A673 (cell line): Measurements from ENCODE around the gene MEFV. TPM values are rescaled to one million over a fixed set of nuclear protein-coding genes. Genes with fewer than 3 reads are reported as not detected.

ENCODE experiments used
- BruUV-seq: library from RNA; stranded (reverse); fragments of 400-500 nt; replicated peaks from 2 replicates; lab custom pipeline; 2021; lab: Mats Ljungman, UMichigan
- CTCF ChIA-PET: fragments of 300-600 bp; sonication (Branson Sonifier 250); formaldehyde crosslinking; loops from one replicate; lab custom pipeline; 2022; ENCODE audit warnings: antibody characterized with exemption; lab: Charles Lee
- POLR2A ChIA-PET: fragments of 300-600 bp; sonication (Branson Sonifier 250); formaldehyde crosslinking; loops from one replicate; lab custom pipeline; 2022; ENCODE audit warnings: antibody characterized with exemption; ENCODE audit not compliant: low non-redundant PET; lab: Charles Lee
- DNase-seq: peaks from one replicate; pipeline ENCODE4 v3.0.0-alpha.2; 2015; ENCODE audit warnings: low spot score
- H3K27ac ChIP-seq: fragments of 200-600 bp; sonication (generic); 2 replicates; pipeline ENCODE4 v1.5.1; 2016; ENCODE audit warnings: mixed run types, low read depth, mild to moderate bottlenecking, mixed read lengths, antibody characterized with exemption, low read length; ENCODE audit not compliant: poor library complexity, severe bottlenecking
- H3K27me3 ChIP-seq: fragments of 200-600 bp; sonication (generic); replicated peaks from 2 replicates; pipeline ENCODE4 v1.6.1; 2017; ENCODE audit warnings: mixed run types, low read depth, mild to moderate bottlenecking, mixed read lengths, antibody characterized with exemption, low read length; ENCODE audit not compliant: insufficient read depth, poor library complexity
- H3K36me3 ChIP-seq: fragments of 200-600 bp; sonication (generic); 2 replicates; pipeline ENCODE4 v1.6.1; 2016; ENCODE audit warnings: mixed run types, mild to moderate bottlenecking, mixed read lengths, antibody characterized with exemption, low read length; ENCODE audit not compliant: insufficient read depth, poor library complexity, severe bottlenecking
- H3K4me1 ChIP-seq: fragments of 200-600 bp; sonication (generic); 2 replicates; pipeline ENCODE4 v1.6.1; 2017; ENCODE audit warnings: mixed run types, mild to moderate bottlenecking, mixed read lengths, antibody characterized with exemption, low read length; ENCODE audit not compliant: insufficient read depth, poor library complexity, severe bottlenecking
- H3K4me3 ChIP-seq: fragments of 200-600 bp; sonication (generic); 2 replicates; pipeline ENCODE4 v1.5.1; 2016; ENCODE audit warnings: low read depth, mixed run types, mild to moderate bottlenecking, mixed read lengths, low read length; ENCODE audit not compliant: poor library complexity, severe bottlenecking
- H3K9me3 ChIP-seq: fragments of 200-600 bp; sonication (generic); 2 replicates; pipeline ENCODE4 v1.6.1; 2016; ENCODE audit warnings: mixed run types, low read depth, mild to moderate bottlenecking, mixed read lengths, antibody characterized with exemption, low read length; ENCODE audit not compliant: poor library complexity, severe bottlenecking
- EZH2 ChIP-seq: fragments of 200-600 bp; sonication (generic); IDR thresholded peaks from 2 replicates; pipeline ENCODE4 v1.6.1; 2017; ENCODE audit warnings: borderline replicate concordance, low read depth, mild to moderate bottlenecking, mixed read lengths, antibody characterized with exemption, low read length; ENCODE audit not compliant: poor library complexity, severe bottlenecking
- intact Hi-C: fragments of 100-400 bp; cut with micrococcal nuclease; formaldehyde crosslinking; loops from one replicate; pipeline ENCODE4 v1.10.0; 2022; ENCODE audit not compliant: unreplicated experiment
- total RNA-seq: library from RNA; stranded (reverse); gene quantifications from 2 replicates; pipeline ENCODE4 v1.2.3, GENCODE V29; 2021
- TF ChIP-seq, protein P1 (sequence below): fragments of 300-800, 200-600 bp; sonication (generic); conservative IDR thresholded peaks from 2 replicates; pipeline ENCODE4 v1.5.1; 2017; ENCODE audit warnings: low read depth, mild to moderate bottlenecking, antibody characterized with exemption, low read length, moderate library complexity, mixed read lengths

Gene MEFV
- total RNA-seq, 1 experiment from 2014 or later: not detected

DNA sequence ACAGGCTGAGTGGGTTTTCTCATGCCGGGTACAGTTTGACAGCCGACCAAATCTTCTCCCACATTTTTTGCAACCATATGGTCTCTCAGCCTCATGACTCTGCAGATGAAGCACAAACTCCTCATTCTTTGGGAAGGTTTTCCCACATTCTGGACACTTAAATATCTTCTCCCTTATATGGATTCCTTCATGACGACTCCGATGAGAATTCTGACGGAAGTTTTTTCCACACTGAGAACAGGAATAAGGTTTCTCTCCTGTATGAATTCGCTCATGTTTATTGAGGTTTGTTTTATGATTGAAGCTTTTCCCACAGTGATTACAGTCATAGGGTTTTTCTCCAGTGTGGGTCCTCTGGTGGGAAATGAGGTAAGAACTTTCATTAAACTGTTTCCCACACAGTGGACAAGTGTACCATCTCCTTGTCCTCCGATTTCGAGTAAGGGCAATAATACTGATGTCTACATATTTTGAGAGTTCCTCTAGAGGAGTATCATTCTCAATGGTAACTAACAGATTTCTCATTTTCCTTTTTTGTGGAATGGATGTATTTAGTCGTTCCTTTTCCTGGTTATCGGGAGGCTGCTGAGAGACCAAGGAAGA is 32.4 kb downstream of the MEFV start:
- H3K27ac ChIP-seq: no peak overlapping the region
- H3K4me3 ChIP-seq: no peak overlapping the region
- H3K9me3 ChIP-seq: peaks cover 73% of the 10 kb centered on the region
- no TSS peak for BruUV-seq
- TF ChIP-seq, protein P1, sequence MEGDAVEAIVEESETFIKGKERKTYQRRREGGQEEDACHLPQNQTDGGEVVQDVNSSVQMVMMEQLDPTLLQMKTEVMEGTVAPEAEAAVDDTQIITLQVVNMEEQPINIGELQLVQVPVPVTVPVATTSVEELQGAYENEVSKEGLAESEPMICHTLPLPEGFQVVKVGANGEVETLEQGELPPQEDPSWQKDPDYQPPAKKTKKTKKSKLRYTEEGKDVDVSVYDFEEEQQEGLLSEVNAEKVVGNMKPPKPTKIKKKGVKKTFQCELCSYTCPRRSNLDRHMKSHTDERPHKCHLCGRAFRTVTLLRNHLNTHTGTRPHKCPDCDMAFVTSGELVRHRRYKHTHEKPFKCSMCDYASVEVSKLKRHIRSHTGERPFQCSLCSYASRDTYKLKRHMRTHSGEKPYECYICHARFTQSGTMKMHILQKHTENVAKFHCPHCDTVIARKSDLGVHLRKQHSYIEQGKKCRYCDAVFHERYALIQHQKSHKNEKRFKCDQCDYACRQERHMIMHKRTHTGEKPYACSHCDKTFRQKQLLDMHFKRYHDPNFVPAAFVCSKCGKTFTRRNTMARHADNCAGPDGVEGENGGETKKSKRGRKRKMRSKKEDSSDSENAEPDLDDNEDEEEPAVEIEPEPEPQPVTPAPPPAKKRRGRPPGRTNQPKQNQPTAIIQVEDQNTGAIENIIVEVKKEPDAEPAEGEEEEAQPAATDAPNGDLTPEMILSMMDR: no peak
- DNase-seq: no peak
- POLR2A ChIA-PET: no interaction called here
- H3K27me3 ChIP-seq: no peaks in the 10 kb centered on the region
- CTCF ChIA-PET: no interaction called here
- H3K4me1 ChIP-seq: no peaks in the 10 kb centered on the region
- H3K36me3 ChIP-seq: peaks cover 58% of the 10 kb centered on the region
- intact Hi-C loops: no loop called here

DNA sequence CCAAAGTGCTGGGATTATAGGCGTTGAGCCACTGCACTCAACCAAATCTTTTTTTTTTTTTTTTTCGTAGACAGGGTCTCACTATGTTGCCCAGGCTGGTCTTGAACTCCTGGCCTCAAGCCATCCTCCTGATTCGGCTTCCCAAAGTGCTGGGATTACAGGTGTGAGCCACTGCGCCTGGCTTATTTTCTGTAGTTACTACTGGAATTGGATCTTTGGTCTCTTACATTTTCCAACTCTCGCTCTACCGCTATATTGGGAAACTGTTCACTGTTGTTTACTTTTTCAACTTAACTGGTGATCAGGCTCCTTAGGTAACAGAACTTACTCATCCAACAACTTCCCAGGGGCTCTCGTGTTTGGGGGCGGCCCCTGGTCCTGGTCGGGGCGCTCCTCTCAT is 35.6 kb downstream of the MEFV start:
- Histone ChIP-seq H3K36me3 (peaks cover 27% of the 10 kb centered on the region), H3K9me3 (peaks cover 48% of the 10 kb centered on the region), H3K4me3 (no peak overlapping the region), H3K4me1 (no peaks in the 10 kb centered on the region), H3K27ac (no peak overlapping the region), H3K27me3 (peaks cover 18% of the 10 kb centered on the region)
- intact Hi-C loops: no loop called here
- TF ChIP-seq EZH2: no peak
- TF ChIP-seq, protein P1: no peak
- DNase-seq: no peak
- POLR2A ChIA-PET: no interaction called here
- CTCF ChIA-PET: no interaction called here
- BruUV-seq: no TSS peak

DNA sequence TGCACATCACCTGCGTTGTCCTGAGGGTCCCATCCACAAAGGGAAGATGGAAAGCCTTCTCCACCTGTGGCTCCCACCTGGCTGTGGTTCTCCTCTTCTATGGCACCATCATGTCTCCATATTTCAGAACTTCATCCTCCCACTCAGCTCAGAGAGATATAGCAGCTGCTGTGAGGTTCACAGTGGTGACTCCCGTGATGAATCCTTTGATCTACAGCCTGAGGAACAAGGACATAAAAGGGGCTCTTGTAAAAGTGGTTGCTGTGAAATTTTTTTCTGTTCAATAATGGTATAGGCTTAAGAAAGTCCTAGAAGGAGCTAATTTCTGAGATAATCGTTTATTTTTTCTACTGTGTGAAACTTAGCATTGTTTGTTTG is 40.2 kb downstream of the MEFV start:
- ChIA-PET POLR2A (no interaction called here), CTCF (no interaction called here)
- Histone ChIP-seq H3K4me3 (no peak overlapping the region), H3K27ac (no peak overlapping the region), H3K27me3 (peaks cover 32% of the 10 kb centered on the region), H3K36me3 (no peaks in the 10 kb centered on the region), H3K4me1 (no peaks in the 10 kb centered on the region), H3K9me3 (peaks cover 8% of the 10 kb centered on the region)
- intact Hi-C loops: no loop called here
- no peak for TF ChIP-seq EZH2
- TF ChIP-seq, protein P1: no peak
- no TSS peak for BruUV-seq
- DNase-seq: no peak
